NCI-H2227 treated with DMSO at 0.1 percent for 48 hours (cell line): ENCODE results near the gene DYNLT2.
A peak's percentile ranks its signal among the peaks of the same experiment; 100 is the strongest.
"Not testable (repeated sequence)": the region's sequence is repeated elsewhere in the genome, so short reads cannot be mapped to it uniquely, and the experiment has no call there.

ENCODE experiments used
- DNase-seq: peaks from one replicate; lab custom pipeline; 2025; lab: John Stamatoyannopoulos, UW

The DYNLT2 gene

DNA sequence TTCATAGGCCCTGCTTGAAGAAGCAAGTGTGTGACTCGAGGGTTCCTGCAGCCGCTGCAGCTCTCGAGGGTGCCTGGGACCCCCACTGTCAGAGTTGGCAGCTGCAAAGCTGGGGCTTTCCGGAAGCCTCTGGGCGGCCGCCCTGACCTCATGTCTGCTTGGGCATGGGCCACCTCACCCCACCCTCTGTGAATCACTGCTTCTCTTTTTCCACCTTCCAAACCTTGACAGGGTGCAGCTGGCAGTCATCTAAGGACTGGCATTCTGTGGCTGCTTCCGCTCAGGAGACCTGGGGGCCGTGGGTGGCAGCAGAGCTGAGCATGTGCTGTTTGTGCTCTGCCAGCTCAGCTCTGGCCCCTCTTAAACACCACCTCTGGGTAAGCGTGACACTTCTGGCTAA is 32.0 kb upstream of the DYNLT2 start:
- DNase-seq, result no peak

DNA sequence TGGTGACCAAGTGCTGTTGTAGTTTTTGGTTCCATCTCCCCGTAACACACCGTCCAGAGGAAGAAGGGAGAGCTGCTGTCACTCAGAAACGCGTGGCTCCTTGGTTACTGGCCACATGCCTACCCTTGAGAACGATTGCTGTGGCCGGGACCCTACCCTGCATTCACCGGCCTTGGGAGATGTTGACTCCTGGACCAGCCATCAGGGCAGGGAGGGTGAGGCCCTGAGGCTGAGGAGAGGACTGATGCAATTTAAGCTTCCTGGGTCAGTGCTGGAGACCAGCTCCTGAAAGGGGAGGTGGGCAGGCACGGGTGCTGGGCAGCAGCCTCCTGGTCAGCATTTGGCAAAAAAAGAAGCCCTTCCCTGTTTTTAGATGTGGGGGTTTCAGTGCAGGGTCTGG is 31.6 kb upstream of the DYNLT2 start:
- no peak for DNase-seq

DNA sequence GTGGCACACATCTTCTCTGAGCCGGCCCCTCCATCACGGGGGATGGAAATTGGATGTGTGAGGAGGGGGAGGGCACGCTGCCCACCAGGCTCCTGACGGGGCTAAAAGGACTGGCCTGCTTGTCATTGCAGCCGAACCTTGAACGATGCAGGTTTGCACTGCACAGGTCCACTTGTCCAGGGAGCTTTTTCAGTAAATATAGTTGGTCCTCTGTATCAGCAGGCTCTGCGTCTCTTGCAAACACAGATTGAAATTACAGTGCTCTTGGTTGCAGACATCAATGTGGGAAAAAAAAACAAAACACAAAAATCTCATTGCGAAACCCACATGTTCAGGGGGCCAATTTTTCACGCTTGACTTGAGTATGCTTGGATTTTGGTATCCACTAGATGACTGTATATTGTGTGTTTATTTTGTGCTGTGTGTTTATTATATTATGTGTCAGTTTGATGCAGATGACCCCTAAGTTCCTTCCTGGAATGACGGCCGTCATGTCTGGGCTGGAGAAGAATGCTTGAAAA is 29.3 kb upstream of the DYNLT2 start:
- no peak for DNase-seq

DNA sequence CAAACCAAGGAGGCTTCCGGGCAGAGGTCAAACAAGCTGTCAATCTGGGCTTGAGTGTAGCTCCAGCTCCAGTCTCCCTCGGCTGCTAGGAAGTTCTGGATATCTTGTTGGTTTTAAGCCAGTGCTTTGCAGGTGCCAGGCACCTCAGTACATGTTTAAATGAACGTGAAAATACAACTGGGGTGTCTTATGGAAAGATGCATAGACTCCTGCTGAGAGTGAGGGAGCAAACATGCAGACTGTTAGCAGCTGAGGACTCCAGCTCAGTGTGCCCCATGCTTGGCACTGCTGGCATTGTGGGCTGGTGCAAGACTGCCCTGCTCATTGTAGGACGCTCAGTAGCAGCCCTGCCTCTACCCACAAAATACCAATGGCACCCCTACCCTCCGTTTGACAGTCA is 28.5 kb upstream of the DYNLT2 start:
- no peak for DNase-seq

DNA sequence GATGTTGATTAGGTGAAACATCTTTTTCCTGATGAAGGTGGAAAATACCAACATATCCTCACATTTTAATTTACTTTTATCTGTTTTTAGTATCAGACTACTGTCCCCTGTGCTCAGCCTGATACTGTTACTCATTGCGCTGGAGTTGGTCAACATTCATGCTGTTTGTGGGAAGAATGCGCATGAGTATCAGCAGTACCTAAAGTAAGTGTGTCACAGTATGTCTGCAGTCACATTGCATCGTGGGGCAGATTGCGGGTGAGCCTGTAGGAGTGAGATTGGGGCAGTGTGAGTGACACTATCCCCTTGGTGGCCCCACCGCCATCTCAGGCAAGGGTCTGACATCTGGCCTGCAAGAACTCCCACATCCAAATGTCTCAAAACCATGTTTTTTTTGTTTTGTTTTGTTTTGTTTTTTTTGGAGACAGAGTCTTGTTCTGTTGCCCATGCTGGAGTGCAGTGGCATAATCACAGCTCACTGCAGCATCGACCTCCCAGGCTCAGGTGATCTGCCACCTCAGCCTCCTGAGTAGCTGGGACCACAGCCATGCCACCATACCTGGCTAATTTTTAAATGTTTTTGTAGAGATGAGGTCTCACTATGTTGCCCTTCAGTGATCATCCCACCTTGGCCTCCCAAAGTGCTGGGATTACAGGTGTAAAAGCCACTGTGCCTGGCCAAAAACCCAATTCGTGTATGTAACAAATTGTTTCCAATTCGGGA is 27.9 kb upstream of the DYNLT2 start:
- no peak for DNase-seq

DNA sequence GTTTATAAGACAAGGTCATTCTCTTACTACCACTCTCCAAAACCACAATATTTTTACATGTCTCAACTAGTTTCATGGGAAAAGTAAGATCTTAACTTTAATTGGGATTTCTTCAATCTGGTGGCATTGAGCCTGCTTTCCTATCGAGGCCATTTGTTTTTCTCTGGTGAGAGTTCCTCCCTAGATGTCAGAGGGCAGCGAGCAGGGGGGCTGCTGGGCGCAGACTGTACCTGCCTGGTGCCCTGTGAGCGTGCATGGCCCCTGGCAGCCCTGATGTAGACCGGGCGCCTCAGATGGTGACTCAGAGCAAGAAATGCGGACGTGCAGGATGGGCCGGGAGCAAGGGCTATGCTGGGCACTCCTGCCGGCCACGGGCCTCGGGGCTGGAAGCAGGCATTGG is 27.3 kb upstream of the DYNLT2 start:
- DNase-seq, result no peak

DNA sequence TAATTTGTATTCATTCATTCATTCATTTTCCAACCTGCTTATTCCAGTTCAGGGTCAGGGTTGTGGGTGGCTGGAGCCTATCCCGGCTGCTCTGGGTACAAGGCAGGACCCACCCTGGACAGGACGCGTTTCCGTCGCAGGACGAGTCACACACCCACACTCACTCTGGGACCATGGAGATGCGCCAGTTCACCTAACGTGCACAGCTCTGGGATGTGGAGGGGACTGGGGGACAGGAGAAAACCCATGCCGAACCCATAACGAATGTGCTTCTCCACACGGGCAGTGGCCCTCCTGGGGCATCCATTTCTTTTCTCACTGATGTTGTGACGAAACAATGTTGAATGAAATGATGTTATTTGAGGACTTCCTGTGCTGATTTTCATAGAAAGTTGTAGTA is 26.5 kb upstream of the DYNLT2 start:
- DNase-seq, result no peak

DNA sequence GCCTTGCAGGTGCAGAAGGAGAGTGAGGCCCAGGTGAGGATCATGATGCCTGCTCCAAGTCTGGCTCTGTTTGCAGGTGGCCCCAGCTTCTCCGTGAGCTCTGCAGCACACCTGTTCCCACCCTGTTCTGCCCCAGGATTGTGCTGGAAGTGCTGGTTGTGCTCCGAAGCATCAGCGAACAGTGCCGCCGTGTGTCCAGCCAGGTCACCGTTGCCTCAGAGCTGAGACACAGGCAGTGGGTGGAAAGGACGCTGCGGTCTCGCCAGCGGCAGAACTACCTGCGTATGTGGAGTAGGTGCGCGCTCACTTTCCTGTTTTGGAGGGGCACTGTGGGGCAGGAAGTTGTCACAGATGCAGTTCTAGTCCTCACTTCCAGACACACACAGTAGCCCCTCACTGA is 25.0 kb upstream of the DYNLT2 start:
- DNase-seq, result no peak

DNA sequence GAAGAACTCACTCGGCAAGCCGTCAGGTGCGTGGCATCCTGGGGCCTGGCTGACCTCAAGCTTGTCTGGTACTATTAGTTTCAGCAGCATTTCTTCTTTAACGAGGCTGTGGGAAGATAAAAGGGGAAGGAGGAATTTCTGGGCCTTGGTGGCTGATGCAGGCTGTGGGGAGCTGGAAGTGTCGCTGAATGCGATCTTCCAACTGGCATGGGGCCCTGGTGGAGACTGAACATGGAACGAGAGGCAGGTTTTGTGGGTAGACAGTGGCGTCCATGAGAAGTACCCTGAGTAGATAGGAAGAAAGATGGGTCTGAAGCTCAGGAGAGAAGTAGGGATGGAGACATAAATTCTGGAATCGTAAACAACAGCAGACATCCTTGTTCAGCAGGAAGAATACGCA is 23.9 kb upstream of the DYNLT2 start:
- DNase-seq, result no peak

DNA sequence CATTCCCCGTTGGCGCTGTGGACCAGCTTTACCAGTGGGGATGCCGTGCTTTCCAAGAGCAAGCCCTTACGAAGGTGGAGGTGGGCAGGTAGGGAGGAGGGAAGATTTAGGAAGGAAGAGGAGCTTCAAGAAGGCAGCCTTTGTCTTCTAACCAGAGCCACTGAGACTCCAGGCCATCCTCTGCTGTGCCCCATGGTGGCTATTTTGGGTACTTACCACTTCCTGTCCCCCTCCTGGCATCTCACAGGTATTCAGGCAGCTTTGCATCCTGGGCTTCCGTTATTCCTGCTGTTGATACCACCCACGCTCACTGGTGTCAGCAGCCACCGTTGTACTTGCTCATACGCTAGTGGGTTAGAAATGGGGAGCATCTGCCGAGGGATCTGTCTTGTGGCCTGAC is 23.0 kb upstream of the DYNLT2 start:
- no peak for DNase-seq

DNA sequence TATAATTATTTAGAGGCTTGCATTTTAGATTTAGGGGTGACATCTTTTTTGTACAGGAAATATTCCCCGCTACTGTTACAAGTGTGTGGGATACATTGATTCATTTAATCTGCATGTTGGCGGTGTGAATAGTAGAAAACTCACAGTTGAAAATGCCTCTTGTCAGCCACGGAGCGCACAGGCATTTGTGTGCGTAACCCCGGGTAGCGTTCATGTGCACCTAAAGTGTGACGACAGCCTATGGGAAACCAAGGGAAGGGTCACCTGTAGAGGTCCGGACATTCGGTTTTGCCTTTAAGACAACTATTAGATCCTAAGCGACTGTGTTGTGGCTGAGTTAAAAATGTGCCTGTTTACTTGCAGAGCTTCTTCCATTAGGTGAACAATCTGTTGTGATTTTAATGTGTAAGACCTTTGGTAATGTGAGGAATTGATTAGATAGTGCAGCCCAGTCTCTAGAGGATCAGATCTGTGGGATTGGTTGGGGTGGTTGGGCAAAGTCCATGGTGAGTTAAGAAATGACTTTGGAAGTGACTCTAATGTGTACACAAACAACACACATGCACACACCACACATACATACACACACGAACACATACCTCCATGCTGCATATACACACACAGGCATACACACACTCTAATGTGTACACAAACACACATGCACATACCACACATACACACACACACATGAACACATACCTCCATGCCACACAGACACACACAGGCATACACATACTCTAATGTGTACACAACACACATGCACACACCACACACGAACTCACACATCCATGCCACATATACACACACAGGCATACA is 15.8 kb upstream of the DYNLT2 start:
- no peak for DNase-seq

DNA sequence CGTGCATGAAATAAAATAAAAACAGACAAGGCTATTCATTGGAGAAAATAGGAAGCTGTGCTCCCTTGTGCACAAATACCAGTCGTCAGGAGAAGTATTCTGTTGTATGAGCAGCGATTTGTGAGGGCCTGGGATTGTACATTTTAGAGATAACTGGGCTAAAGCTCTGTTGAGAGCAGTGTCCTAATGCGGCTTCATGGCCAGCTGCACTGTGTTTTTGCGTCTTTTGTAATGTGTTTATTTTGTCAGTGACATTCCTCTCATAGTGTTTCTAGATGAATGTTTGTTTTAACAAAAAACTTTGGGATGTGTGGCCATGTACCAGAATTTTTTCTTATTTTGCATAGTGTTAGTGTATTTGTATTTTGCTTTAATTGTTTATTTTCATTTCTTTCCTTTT is 14.9 kb upstream of the DYNLT2 start:
- DNase-seq, result no peak

DNA sequence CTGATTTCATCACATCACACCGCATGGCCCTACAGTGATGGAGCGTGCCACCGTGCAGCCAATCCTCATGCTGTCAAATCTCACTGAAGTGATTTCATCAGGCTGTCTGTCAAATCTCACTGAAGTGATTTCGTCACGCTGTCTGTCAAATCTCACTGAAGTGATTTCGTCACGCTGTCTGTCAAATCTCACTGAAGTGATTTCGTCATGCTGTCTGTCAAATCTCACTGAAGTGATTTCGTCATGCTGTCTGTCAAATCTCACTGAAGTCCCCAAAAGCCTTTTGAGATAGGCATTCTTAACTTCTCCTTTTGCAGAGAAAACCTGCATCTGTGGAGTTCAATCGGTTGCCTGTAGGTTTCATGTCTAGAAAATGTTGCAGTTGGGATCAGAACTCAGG is 14.4 kb upstream of the DYNLT2 start:
- not testable (repeated sequence) for DNase-seq

DNA sequence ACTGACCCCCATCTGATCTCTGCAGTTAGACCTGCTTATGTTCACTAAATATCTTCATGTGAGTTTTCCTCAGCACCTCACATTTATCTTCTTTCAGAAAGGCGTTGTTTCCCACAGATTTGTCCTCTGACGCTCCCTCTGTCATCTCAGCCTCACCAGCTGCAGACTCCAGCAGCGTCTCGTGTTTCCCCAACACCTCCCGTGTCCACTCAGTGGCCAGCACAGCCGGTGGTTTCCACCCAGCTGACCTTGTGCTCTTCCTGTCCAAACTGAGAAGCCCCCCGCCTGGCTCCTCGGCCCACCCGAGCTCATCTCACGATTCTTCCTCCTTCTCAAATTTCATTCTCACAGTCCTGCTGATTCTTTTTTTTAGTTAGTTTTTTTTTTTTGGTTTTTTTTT is 12.5 kb upstream of the DYNLT2 start:
- no peak for DNase-seq

DNA sequence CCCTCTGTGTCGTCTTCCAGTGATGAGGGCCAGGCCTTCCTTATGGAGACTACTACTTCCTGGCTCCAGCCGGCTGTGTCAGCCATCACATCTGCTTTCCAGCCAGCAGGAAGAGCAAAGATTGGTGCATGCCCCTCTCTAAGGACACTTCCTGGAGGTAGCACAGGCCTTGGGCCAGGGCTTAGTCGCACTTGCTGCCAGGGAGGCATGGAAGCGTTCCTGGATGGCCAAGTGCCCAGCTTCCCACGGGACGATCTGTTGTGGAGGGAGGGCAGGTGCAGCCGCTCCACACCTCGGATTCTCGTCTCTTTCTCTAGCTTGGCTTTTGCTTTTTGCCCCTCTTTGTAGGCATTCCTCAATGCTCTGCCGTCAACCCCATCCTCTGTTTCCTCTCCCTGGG is 11.9 kb upstream of the DYNLT2 start:
- DNase-seq, result no peak

DNA sequence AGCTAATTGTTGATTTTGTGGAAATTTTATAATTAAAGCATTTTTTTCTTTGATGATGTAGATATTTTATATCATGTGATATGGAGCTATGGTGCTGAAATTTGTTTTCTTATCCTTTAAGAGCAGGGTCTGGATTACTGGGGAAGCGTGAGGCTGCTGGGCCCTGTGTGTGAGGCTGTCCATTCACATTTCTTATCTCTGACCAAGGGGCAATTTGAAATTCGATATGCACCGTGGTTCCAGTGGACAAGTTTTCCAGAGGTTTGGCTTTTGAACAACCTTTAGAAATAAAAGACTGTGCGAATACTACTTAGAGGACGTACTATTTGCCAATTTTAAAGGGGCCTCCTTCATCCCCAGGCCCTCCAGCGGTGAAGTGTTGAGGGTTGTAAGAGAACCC is 3.8 kb upstream of the DYNLT2 start:
- DNase-seq, result no peak

DNA sequence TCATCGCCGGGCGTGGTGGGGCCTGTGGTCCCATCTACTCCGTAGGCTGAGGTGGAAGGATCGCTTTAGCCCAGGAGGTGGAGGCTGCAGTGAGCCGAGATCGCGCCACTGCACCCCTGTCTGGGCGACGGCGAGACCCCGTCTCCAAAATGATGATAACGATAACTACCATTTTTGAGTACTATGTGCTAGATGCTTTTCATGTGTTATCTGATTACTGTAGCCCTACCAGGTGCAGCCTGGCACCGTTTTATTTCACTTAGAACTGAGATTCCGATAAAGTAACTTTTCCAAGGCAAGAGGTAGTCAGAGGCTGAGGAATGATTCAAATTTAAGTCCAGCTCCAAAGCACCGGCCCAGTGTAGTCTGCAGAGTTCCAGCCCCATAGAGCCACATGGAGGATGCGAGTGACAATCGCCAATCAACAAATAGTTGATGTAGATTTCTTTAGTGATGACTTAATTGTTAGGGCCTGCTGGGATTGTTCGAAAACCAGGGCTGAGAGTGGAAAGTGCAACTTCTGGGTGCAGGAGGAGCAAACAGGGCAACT is 777 bp upstream of the DYNLT2 start:
- peak; percentile 44 for DNase-seq

DNA sequence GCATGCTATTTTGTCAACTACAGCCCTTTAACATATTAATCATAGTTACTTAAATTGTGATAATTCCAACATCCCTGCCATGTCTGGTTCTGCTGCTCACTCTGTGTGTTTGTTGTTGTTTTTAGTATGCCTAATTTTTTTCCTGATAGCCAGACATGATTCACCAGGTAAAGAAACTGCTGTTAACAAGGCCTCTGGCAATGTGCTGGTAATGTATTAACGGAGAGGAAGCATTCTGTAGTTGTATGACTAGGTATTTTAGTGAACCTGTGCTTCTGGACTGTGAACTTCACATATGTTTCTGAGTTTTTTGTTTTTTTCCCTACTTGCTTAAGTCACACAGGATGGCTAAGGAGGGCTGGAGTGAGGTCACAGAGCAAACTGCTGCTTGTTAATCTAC is 4.8 kb downstream of the DYNLT2 start:
- DNase-seq, result no peak

DNA sequence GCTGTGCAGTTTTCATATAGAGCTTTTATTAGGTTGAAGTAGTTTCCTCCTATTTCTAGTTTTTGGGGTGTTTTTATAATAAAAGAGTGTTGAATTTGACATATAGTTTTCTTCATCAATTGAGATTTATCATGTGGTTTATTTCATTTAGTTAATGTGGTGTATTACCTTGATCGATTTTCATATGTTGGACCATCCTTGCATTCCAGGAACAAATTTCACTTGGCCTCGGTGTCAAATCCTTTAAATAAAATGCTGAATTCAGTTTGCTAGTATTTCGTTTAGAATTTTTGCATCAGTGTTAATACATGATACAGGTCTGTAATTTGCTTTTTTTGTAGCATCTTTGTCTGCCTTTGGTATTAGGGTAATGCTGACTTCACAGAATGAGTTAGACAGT is 6.0 kb downstream of the DYNLT2 start:
- no peak for DNase-seq

DNA sequence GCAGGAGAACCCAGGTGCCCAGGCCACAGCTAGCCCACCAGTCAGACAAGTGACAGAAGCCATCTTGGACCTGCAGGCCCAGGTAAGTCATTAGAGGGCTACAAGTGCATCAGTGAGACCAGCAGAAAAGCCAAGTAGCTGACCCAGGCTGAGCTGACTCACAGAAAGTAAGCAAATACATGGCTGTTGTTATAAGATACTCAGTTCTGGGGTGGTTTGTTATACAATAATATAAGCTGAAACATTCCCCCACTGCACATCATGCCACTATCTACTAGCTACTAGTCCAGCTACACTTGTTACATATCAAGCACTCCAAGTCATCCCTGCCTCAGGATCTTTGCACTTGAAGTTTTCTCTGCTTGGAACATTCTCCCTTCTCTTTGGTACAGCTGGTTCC is 10.0 kb downstream of the DYNLT2 start:
- no peak for DNase-seq

DNA sequence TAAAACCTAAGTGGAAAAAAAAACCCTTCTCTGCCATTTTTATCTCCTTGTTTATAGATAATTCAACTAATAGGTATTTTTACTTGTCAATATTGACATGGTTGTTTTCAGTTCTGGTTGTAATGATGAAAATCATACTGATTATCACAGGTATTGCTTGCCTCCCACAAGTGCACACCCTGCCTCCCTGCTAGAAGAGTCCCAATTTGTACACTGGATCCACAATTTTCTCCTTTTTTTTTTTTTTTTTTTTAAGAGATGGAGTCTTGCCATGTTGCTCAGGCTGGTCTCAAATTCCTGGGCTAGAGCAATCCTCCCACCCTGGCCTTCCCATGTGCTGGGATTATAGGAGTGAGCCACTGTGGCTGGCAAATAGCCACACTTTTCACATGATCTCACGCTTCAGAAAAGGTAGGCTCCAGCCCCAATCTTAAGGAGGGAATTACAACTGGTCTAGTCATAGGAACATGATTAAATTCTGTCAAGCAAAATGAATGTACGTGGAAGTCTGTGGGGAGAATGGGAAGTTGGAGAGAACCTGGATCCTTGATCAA is 12.3 kb downstream of the DYNLT2 start:
- no peak for DNase-seq

DNA sequence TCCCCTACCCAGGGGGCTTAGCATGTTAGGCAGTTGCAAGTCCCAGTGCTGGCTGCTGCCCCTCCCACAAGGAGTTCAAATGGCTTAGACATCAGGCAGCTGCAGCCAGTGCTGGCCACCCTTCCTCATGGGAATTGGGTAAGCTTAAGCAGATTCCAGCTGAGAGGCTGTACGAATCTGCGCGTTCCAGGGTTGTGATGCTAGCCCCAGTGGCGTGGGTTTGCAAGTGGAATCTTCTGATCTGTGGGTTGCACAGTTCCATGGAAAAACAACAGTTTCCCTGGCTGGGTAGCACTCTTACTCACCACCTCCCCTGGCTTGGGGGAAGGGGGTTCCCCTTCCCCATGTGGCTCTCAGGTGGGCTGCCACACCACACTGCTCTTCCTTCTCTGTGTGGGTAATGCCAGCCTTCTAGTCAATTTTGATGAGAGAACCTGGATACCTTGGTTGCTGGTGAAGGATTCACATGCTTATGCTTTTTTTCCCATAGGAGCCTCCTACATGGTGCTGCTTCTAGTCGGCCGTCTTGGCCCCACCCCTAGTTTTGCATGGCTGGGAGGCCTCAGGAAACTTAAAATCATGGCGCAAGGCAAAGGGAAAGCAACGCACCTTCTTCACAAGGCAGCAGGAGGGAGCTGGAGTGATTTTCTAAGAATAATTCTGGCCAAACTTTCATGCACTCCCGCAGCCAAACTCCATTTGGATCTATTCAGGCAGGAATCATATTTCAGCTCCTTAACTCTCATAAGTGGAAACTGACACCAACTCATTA is 13.0 kb downstream of the DYNLT2 start:
- no peak for DNase-seq
